ENCODE data around the gene BTBD6.
A peak's percentile ranks its signal among the peaks of the same experiment; 100 is the strongest.

The BTBD6 gene

GRCh38 chr14:105227346-105227745 is 21.0 kb upstream of the BTBD6 start:
- H3K4me3 ChIP-seq (ENCODE audit: insufficient read depth, low read depth, low read length), result no peak overlapping the region
- H3K36me3 ChIP-seq (ENCODE audit: control insufficient read depth, insufficient read depth, low read length), result peaks cover 11% of the 10 kb centered on the region
- H3K27ac ChIP-seq (ENCODE audit: insufficient read depth, low read depth, low read length, poor library complexity, severe bottlenecking), result no peak overlapping the region
- WGBS, 2 experiments, result 96% methylated on average over 14 of the region's 14 CpGs
- no peaks in the 10 kb centered on the region for H3K27me3 ChIP-seq (ENCODE audit: control insufficient read depth, insufficient read depth, low read length, poor library complexity, severe bottlenecking)
- H3K9me3 ChIP-seq (ENCODE audit: control insufficient read depth, low read length), result no peaks in the 10 kb centered on the region
- H3K4me1 ChIP-seq (ENCODE audit: control insufficient read depth, insufficient read depth, low read length), result no peaks in the 10 kb centered on the region

- no peak overlapping the region for H3K4me3 ChIP-seq (ENCODE audit: insufficient read depth, low read depth, low read length)
- H3K27ac ChIP-seq (ENCODE audit: insufficient read depth, low read depth, low read length, poor library complexity, severe bottlenecking), result peak overlapping the region; percentile 55
- H3K9me3 ChIP-seq (ENCODE audit: control insufficient read depth, low read length), result no peaks in the 10 kb centered on the region
- H3K27me3 ChIP-seq (ENCODE audit: control insufficient read depth, insufficient read depth, low read length, poor library complexity, severe bottlenecking), result no peaks in the 10 kb centered on the region
- H3K36me3 ChIP-seq (ENCODE audit: control insufficient read depth, insufficient read depth, low read length), result peaks cover 11% of the 10 kb centered on the region
- H3K4me1 ChIP-seq (ENCODE audit: control insufficient read depth, insufficient read depth, low read length), result no peaks in the 10 kb centered on the region
- WGBS, 2 experiments, result 92 to 94% methylated on average over 17 of the region's 17 CpGs
Observed at GRCh38 chr14:105228562-105228961, 19.8 kb upstream of the BTBD6 start.

GRCh38 chr14:105229099-105229655 is 19.2 kb upstream of the BTBD6 start:
- H3K9me3 ChIP-seq (ENCODE audit: control insufficient read depth, low read length), result no peaks in the 10 kb centered on the region

GRCh38 chr14:105240811-105241576 is 7.3 kb upstream of the BTBD6 start:
- no peaks in the 10 kb centered on the region for H3K9me3 ChIP-seq (ENCODE audit: control insufficient read depth, low read length)
- 96% methylated on average over 28 of the region's 31 CpGs for WGBS, 2 experiments
- H3K36me3 ChIP-seq (ENCODE audit: control insufficient read depth, insufficient read depth, low read length), result peaks cover 10% of the 10 kb centered on the region
- H3K4me3 ChIP-seq (ENCODE audit: insufficient read depth, low read depth, low read length), result no peak overlapping the region
- H3K27me3 ChIP-seq (ENCODE audit: control insufficient read depth, insufficient read depth, low read length, poor library complexity, severe bottlenecking), result no peaks in the 10 kb centered on the region
- H3K4me1 ChIP-seq (ENCODE audit: control insufficient read depth, insufficient read depth, low read length), result no peaks in the 10 kb centered on the region
- no peak overlapping the region for H3K27ac ChIP-seq (ENCODE audit: insufficient read depth, low read depth, low read length, poor library complexity, severe bottlenecking)

More at GRCh38 chr14:105229099-105229655, 19.2 kb upstream of the BTBD6 start:
- H3K27ac ChIP-seq (ENCODE audit: insufficient read depth, low read depth, low read length, poor library complexity, severe bottlenecking), result no peak overlapping the region
- H3K4me3 ChIP-seq (ENCODE audit: insufficient read depth, low read depth, low read length), result no peak overlapping the region
- WGBS, 2 experiments, result 95 to 96% methylated on average over 16 to 17 of the region's 18 CpGs
- H3K36me3 ChIP-seq (ENCODE audit: control insufficient read depth, insufficient read depth, low read length), result peaks cover 11% of the 10 kb centered on the region
- H3K27me3 ChIP-seq (ENCODE audit: control insufficient read depth, insufficient read depth, low read length, poor library complexity, severe bottlenecking), result no peaks in the 10 kb centered on the region
- H3K4me1 ChIP-seq (ENCODE audit: control insufficient read depth, insufficient read depth, low read length), result no peaks in the 10 kb centered on the region

GRCh38 chr14:105241641-105242040 is 6.7 kb upstream of the BTBD6 start:
- 92% methylated on average over 19 of the region's 19 CpGs for WGBS, 2 experiments
- Histone ChIP-seq H3K27ac (ENCODE audit: insufficient read depth, low read depth, low read length, poor library complexity, severe bottlenecking) (no peak overlapping the region), H3K9me3 (ENCODE audit: control insufficient read depth, low read length) (no peaks in the 10 kb centered on the region), H3K4me1 (ENCODE audit: control insufficient read depth, insufficient read depth, low read length) (no peaks in the 10 kb centered on the region), H3K27me3 (ENCODE audit: control insufficient read depth, insufficient read depth, low read length, poor library complexity, severe bottlenecking) (no peaks in the 10 kb centered on the region), H3K4me3 (ENCODE audit: insufficient read depth, low read depth, low read length) (no peak overlapping the region), H3K36me3 (ENCODE audit: control insufficient read depth, insufficient read depth, low read length) (peaks cover 10% of the 10 kb centered on the region)

GRCh38 chr14:105244334-105244733 is 4.0 kb upstream of the BTBD6 start:
- Histone ChIP-seq H3K27me3 (ENCODE audit: control insufficient read depth, insufficient read depth, low read length, poor library complexity, severe bottlenecking) (peaks cover 5% of the 10 kb centered on the region), H3K4me1 (ENCODE audit: control insufficient read depth, insufficient read depth, low read length) (peaks cover 6% of the 10 kb centered on the region), H3K27ac (ENCODE audit: insufficient read depth, low read depth, low read length, poor library complexity, severe bottlenecking) (no peak overlapping the region)

GRCh38 chr14:105247026-105247425 is 1.3 kb upstream of the BTBD6 start:
- peaks cover 5% of the 10 kb centered on the region for H3K27me3 ChIP-seq (ENCODE audit: control insufficient read depth, insufficient read depth, low read length, poor library complexity, severe bottlenecking)
- H3K36me3 ChIP-seq (ENCODE audit: control insufficient read depth, insufficient read depth, low read length), result peaks cover 5% of the 10 kb centered on the region
- H3K4me1 ChIP-seq (ENCODE audit: control insufficient read depth, insufficient read depth, low read length), result peaks cover 6% of the 10 kb centered on the region
- H3K27ac ChIP-seq (ENCODE audit: insufficient read depth, low read depth, low read length, poor library complexity, severe bottlenecking), result no peak overlapping the region
- WGBS, 2 experiments, result 95 to 96% methylated on average over 16 of the region's 16 CpGs
- no peak overlapping the region for H3K4me3 ChIP-seq (ENCODE audit: insufficient read depth, low read depth, low read length)
- no peaks in the 10 kb centered on the region for H3K9me3 ChIP-seq (ENCODE audit: control insufficient read depth, low read length)

More at GRCh38 chr14:105244334-105244733, 4.0 kb upstream of the BTBD6 start:
- 87 to 88% methylated on average over 10 of the region's 10 CpGs for WGBS, 2 experiments
- H3K4me3 ChIP-seq (ENCODE audit: insufficient read depth, low read depth, low read length), result no peak overlapping the region
- H3K36me3 ChIP-seq (ENCODE audit: control insufficient read depth, insufficient read depth, low read length), result peaks cover 10% of the 10 kb centered on the region
- H3K9me3 ChIP-seq (ENCODE audit: control insufficient read depth, low read length), result no peaks in the 10 kb centered on the region

- Histone ChIP-seq H3K36me3 (ENCODE audit: control insufficient read depth, insufficient read depth, low read length) (peaks cover 5% of the 10 kb centered on the region), H3K27me3 (ENCODE audit: control insufficient read depth, insufficient read depth, low read length, poor library complexity, severe bottlenecking) (peaks cover 5% of the 10 kb centered on the region), H3K4me1 (ENCODE audit: control insufficient read depth, insufficient read depth, low read length) (peaks cover 6% of the 10 kb centered on the region), H3K9me3 (ENCODE audit: control insufficient read depth, low read length) (no peaks in the 10 kb centered on the region), H3K4me3 (ENCODE audit: insufficient read depth, low read depth, low read length) (peak overlapping the region; percentile 49), H3K27ac (ENCODE audit: insufficient read depth, low read depth, low read length, poor library complexity, severe bottlenecking) (no peak overlapping the region)
- 46 to 48% methylated on average over 42 of the region's 42 CpGs for WGBS, 2 experiments
Observed at GRCh38 chr14:105247715-105248367, 492 bp upstream of the BTBD6 start.

- Histone ChIP-seq H3K27ac (ENCODE audit: insufficient read depth, low read depth, low read length, poor library complexity, severe bottlenecking) (no peak overlapping the region), H3K36me3 (ENCODE audit: control insufficient read depth, insufficient read depth, low read length) (peaks cover 3% of the 10 kb centered on the region), H3K4me1 (ENCODE audit: control insufficient read depth, insufficient read depth, low read length) (peaks cover 6% of the 10 kb centered on the region), H3K4me3 (ENCODE audit: insufficient read depth, low read depth, low read length) (peak overlapping the region; percentile 49), H3K27me3 (ENCODE audit: control insufficient read depth, insufficient read depth, low read length, poor library complexity, severe bottlenecking) (peaks cover 5% of the 10 kb centered on the region), H3K9me3 (ENCODE audit: control insufficient read depth, low read length) (no peaks in the 10 kb centered on the region)
- WGBS, 2 experiments, result 53 to 56% methylated on average over 62 of the region's 62 CpGs
Observed at GRCh38 chr14:105249182-105250007, 1.1 kb downstream of the BTBD6 start.

- H3K36me3 ChIP-seq (ENCODE audit: control insufficient read depth, insufficient read depth, low read length), result no peaks in the 10 kb centered on the region
- 96 to 97% methylated on average over 16 of the region's 16 CpGs for WGBS, 2 experiments
- H3K9me3 ChIP-seq (ENCODE audit: control insufficient read depth, low read length), result no peaks in the 10 kb centered on the region
- H3K27me3 ChIP-seq (ENCODE audit: control insufficient read depth, insufficient read depth, low read length, poor library complexity, severe bottlenecking), result peaks cover 5% of the 10 kb centered on the region
- no peak overlapping the region for H3K4me3 ChIP-seq (ENCODE audit: insufficient read depth, low read depth, low read length)
- H3K4me1 ChIP-seq (ENCODE audit: control insufficient read depth, insufficient read depth, low read length), result peaks cover 6% of the 10 kb centered on the region
- H3K27ac ChIP-seq (ENCODE audit: insufficient read depth, low read depth, low read length, poor library complexity, severe bottlenecking), result no peak overlapping the region
Observed at GRCh38 chr14:105250008-105250366, 1.7 kb downstream of the BTBD6 start.
